Activated CD4-positive, alpha-beta T cell treated with anti-CD3 and anti-CD28 coated beads for 24 hours (primary cell): ENCODE measurements around the gene FHL3.
A peak's percentile ranks its signal among the peaks of the same experiment; 100 is the strongest.
"Not testable (repeated sequence)": the region's sequence is repeated elsewhere in the genome, so short reads cannot be mapped to it uniquely, and the experiment has no call there.

ENCODE experiments used
- DNase-seq, 2 donors: peaks; one replicate each; pipeline ENCODE4 v3.0.0-alpha.2; 2020; ENCODE audit warnings: low read depth in 2 of 2

FHL3 gene

GRCh38 chr1:38034871-38035270 is 29.6 kb upstream of the FHL3 start:
- no peak for DNase-seq

- not testable (repeated sequence) for DNase-seq
These were observed 27.7 kb upstream of the FHL3 start for GRCh38 chr1:38032992-38033391.

GRCh38 chr1:38031513-38031866 is 26.2 kb upstream of the FHL3 start:
- DNase-seq, result no peak

GRCh38 chr1:38030596-38031512 is 25.5 kb upstream of the FHL3 start:
- no peak for DNase-seq

GRCh38 chr1:38029685-38030511 is 24.6 kb upstream of the FHL3 start:
- peak; percentile 62 to 67 for DNase-seq

GRCh38 chr1:38029081-38029681 is 23.9 kb upstream of the FHL3 start:
- DNase-seq, result no peak

- DNase-seq, result no peak
These were observed 23.4 kb upstream of the FHL3 start for GRCh38 chr1:38028671-38029070.

GRCh38 chr1:38028105-38028591 is 22.8 kb upstream of the FHL3 start:
- peak; percentile 63 to 77 for DNase-seq

- no peak for DNase-seq
These were observed 22.1 kb upstream of the FHL3 start for GRCh38 chr1:38027201-38028104.

GRCh38 chr1:38026592-38027200 is 21.4 kb upstream of the FHL3 start:
- peak in 1 of 2 donors; percentile 50 for DNase-seq

GRCh38 chr1:38025664-38026063 is 20.4 kb upstream of the FHL3 start:
- no peak for DNase-seq

GRCh38 chr1:38025233-38025632 is 19.9 kb upstream of the FHL3 start:
- no peak for DNase-seq

- DNase-seq, result no peak
These were observed 17.5 kb upstream of the FHL3 start for GRCh38 chr1:38022810-38023209.

GRCh38 chr1:38021969-38022368 is 16.7 kb upstream of the FHL3 start:
- DNase-seq, result no peak

GRCh38 chr1:38020396-38020795 is 15.1 kb upstream of the FHL3 start:
- no peak for DNase-seq

- no peak for DNase-seq
These were observed 13.6 kb upstream of the FHL3 start for GRCh38 chr1:38018864-38019343.

GRCh38 chr1:38015978-38016725 is 10.8 kb upstream of the FHL3 start:
- DNase-seq, result no peak

- DNase-seq, result no peak
These were observed 9.6 kb upstream of the FHL3 start for GRCh38 chr1:38014724-38015424.

GRCh38 chr1:38014171-38014570 is 8.9 kb upstream of the FHL3 start:
- DNase-seq, result no peak
